Measurements from ENCODE around the gene KTI12. TPM values are rescaled to one million over a fixed set of nuclear protein-coding genes. Genes with fewer than 3 reads are reported as not detected.
"Not testable (repeated sequence)": the region's sequence is repeated elsewhere in the genome, so short reads cannot be mapped to it uniquely, and the experiment has no call there.

KTI12 gene, protein sequence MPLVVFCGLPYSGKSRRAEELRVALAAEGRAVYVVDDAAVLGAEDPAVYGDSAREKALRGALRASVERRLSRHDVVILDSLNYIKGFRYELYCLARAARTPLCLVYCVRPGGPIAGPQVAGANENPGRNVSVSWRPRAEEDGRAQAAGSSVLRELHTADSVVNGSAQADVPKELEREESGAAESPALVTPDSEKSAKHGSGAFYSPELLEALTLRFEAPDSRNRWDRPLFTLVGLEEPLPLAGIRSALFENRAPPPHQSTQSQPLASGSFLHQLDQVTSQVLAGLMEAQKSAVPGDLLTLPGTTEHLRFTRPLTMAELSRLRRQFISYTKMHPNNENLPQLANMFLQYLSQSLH
- total RNA-seq (10 to 100 TPM; 14.0 to 15.6 TPM), polyA plus RNA-seq (10 to 100 TPM; 26.6 to 43.5 TPM)

DNA sequence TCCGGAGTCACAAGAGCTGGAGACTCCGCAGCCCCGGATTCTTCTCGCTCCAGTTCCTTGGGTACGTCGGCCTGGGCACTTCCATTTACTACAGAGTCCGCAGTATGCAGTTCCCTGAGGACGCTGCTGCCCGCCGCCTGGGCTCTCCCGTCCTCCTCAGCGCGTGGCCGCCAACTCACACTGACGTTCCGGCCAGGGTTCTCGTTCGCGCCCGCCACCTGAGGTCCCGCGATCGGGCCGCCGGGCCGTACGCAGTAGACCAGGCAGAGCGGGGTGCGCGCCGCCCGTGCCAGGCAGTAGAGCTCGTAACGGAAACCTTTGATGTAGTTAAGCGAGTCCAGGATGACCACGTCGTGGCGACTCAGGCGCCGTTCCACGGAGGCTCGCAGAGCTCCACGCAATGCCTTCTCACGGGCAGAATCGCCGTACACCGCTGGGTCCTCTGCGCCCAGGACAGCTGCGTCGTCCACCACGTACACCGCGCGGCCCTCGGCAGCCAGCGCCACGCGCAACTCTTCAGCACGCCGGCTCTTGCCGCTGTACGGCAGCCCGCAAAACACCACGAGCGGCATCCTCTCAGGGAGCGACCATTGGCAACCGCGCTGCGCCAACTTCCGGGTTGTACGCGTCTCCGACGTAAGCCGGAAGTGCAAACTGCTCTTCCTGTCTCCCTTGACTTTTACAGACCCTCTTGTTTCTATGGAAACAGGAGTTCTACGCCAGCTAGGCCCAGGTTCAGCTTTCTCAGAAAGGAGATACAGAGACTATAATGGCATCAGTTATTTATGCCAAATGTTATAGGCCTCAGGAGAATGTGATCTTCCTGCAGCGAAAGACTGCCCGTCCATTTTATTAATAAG, at the start of gene KTI12:
Gene KTI12, minus strand, starts transcription at position 621 of the 860 bp plus-strand sequence. Its CDS starts 49 bp downstream, at position 572.
- H3K36me3 Mint-ChIP-seq, result peaks cover 9 to 32% of the 10 kb centered on the region in 2 donors
- no peaks in the 10 kb centered on the region for H3K27me3 Mint-ChIP-seq
- Histone ChIP-seq H3K27ac (ENCODE audit: low read depth, low read length) (peak within 1 kb of the TSS; percentile 81), H3K36me3 (ENCODE audit: insufficient read depth, low read length) (no peaks in the 10 kb centered on the region), H3K27me3 (ENCODE audit: insufficient read depth, low read length) (no peaks in the 10 kb centered on the region), H3K9me3 (ENCODE audit: control insufficient read depth in 1 of 2, low read length in 2 of 2) (no peaks in the 10 kb centered on the region), H3K4me1 (ENCODE audit: insufficient read depth, low read length) (peaks cover 33% of the 10 kb centered on the region), H3K4me3 (ENCODE audit: low read length in 2 of 2) (peak within 1 kb of the TSS; percentile 80 to 88)
- ChIA-PET CTCF (ENCODE audit: partially characterized antibody) (interaction anchor here (0.9 kb wide), 1 partner anchor 15 kb away, joined by 3 read pairs; no protein-coding TSS in a partner anchor), POLR2A (ENCODE audit: partially characterized antibody) (interaction anchor here (0.5 to 2.1 kb wide), 10 partner anchors 11 to 696 kb away, joined by 3 to 67 read pairs (median 5); partner anchors contain the start of genes BTF3L4, CC2D1B, NRDC and ORC1)
- intact Hi-C loops (cut with micrococcal nuclease), result loop anchor here (1.0 to 5.0 kb wide), 4 partner anchors 23 to 669 kb away; partner anchors contain the start of genes BTF3L4, CC2D1B and NRDC
- peak within 1 kb of the TSS; percentile 95 to 99 (median 96) for H3K27ac Mint-ChIP-seq
- H3K9me3 Mint-ChIP-seq, result no peaks in the 10 kb centered on the region
- peak within 1 kb of the TSS; percentile 86 to 96 (median 93) for H3K4me3 Mint-ChIP-seq
- peaks cover 31 to 45% (median 34%) of the 10 kb centered on the region in 4 donors for H3K4me1 Mint-ChIP-seq
- peak; percentile 88 to 92 (median 90) for DNase-seq

DNA sequence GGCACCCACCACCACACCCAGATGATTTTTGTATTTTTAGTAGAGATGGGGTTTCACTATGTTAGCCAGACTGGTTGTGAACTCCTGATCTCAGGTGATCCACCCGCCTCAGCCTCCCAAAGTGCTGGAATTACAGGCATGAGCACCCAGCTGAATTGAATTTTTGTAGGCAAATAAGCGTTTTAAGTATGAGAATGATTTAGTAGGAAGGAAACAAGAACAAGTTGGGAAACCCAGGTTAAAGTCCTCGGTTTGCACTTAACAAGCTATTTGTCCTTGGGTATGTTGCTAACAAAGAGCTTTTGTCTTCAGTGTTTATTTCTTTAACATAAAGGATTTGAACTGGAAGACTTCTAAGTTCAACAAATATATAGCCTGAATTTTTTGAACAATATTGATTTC, 46.4 kb upstream of the KTI12 start:
- no peaks in the 10 kb centered on the region for H3K36me3 ChIP-seq (ENCODE audit: insufficient read depth, low read length)
- peaks cover 0 to 9% (median 4%) of the 10 kb centered on the region in 4 donors for H3K4me1 Mint-ChIP-seq
- H3K36me3 Mint-ChIP-seq, result peaks cover 3 to 44% of the 10 kb centered on the region in 2 donors
- ChIA-PET CTCF (ENCODE audit: partially characterized antibody) (interaction anchor here (0.7 kb wide), 1 partner anchor 20 kb away, joined by 3 read pairs; no protein-coding TSS in a partner anchor), POLR2A (ENCODE audit: partially characterized antibody) (no interaction called here)
- H3K9me3 ChIP-seq (ENCODE audit: control insufficient read depth in 1 of 2, low read length in 2 of 2), result no peaks in the 10 kb centered on the region
- no peaks in the 10 kb centered on the region for H3K4me1 ChIP-seq (ENCODE audit: insufficient read depth, low read length)
- H3K27ac ChIP-seq (ENCODE audit: low read depth, low read length), result no peak overlapping the region
- no peaks in the 10 kb centered on the region for H3K9me3 Mint-ChIP-seq
- DNase-seq, result no peak
- intact Hi-C loops (cut with micrococcal nuclease), result no loop called here
- no peak overlapping the region for H3K27ac Mint-ChIP-seq
- no peak overlapping the region for H3K4me3 Mint-ChIP-seq
- H3K27me3 Mint-ChIP-seq, result no peaks in the 10 kb centered on the region
- H3K27me3 ChIP-seq (ENCODE audit: insufficient read depth, low read length), result no peaks in the 10 kb centered on the region
- H3K4me3 ChIP-seq (ENCODE audit: low read length in 2 of 2), result no peak overlapping the region

DNA sequence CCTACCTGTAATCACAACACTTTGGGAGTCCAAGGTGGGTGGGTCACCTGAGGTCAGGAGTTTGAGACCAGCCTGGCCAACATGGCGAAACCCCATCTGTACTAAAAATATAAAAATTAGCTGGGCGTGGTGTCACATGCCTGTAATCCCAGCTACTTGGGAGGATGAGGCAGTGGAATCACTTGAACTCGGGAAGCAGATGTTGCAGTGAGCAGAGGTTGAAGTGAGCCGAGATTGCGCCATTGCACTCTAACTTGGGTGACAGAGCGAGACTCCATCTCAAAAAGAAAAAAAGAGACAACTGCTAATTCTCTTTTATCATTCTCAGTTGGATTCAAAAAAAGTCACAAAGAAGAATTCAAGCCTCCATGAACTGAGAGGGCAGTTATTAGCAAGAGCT, 43.7 kb upstream of the KTI12 start:
- H3K36me3 Mint-ChIP-seq, result peaks cover 9 to 43% of the 10 kb centered on the region in 2 donors
- H3K4me1 ChIP-seq (ENCODE audit: insufficient read depth, low read length); H3K27ac ChIP-seq (ENCODE audit: low read depth, low read length); CTCF ChIA-PET (ENCODE audit: partially characterized antibody); H3K9me3 ChIP-seq (ENCODE audit: control insufficient read depth in 1 of 2, low read length in 2 of 2); H3K36me3 ChIP-seq (ENCODE audit: insufficient read depth, low read length); H3K27me3 ChIP-seq (ENCODE audit: insufficient read depth, low read length); H3K4me3 ChIP-seq (ENCODE audit: low read length in 2 of 2); H3K27me3 Mint-ChIP-seq; H3K9me3 Mint-ChIP-seq; DNase-seq; intact Hi-C loops (cut with micrococcal nuclease); H3K4me1 Mint-ChIP-seq; POLR2A ChIA-PET (ENCODE audit: partially characterized antibody); H3K27ac Mint-ChIP-seq; H3K4me3 Mint-ChIP-seq: not testable (repeated sequence)

DNA sequence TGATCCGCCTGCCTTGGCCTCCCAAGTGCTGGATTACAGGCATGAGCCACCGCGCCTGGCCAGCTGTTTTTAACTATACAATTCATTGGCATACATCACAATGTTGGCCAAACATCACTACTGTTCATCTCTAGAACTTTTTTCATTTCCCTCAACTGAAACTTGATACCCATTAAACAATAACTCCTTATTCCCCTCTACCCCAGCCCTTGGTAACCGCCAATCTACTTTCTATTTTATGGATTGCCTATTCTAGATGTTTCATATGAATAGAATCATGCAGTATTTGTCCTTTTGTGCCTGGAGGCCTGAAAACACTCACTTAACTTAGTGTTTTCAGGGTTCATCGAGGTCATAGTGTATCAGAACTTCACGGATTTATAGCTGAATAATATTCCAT, 38.7 kb upstream of the KTI12 start:
- Histone ChIP-seq H3K9me3 (ENCODE audit: control insufficient read depth in 1 of 2, low read length in 2 of 2) (no peaks in the 10 kb centered on the region), H3K36me3 (ENCODE audit: insufficient read depth, low read length) (peaks cover 17% of the 10 kb centered on the region), H3K27me3 (ENCODE audit: insufficient read depth, low read length) (no peaks in the 10 kb centered on the region), H3K4me1 (ENCODE audit: insufficient read depth, low read length) (peaks cover 12% of the 10 kb centered on the region), H3K4me3 (ENCODE audit: low read length in 2 of 2) (no peak overlapping the region), H3K27ac (ENCODE audit: low read depth, low read length) (no peak overlapping the region)
- Mint-ChIP-seq H3K4me3 (no peak overlapping the region), H3K27ac (peak overlapping the region in 1 of 7 donors; percentile 3), H3K27me3 (no peaks in the 10 kb centered on the region), H3K36me3 (peaks cover 21 to 44% of the 10 kb centered on the region in 2 donors), H3K9me3 (no peaks in the 10 kb centered on the region), H3K4me1 (peaks cover 10 to 35% (median 27%) of the 10 kb centered on the region in 4 donors)
- ChIA-PET CTCF (ENCODE audit: partially characterized antibody) (interaction anchor here (0.7 to 1.4 kb wide), 2 partner anchors 14 to 276 kb away, joined by 3 to 4 read pairs; no protein-coding TSS in a partner anchor), POLR2A (ENCODE audit: partially characterized antibody) (interaction anchor here (1.4 kb wide), 1 partner anchor 16 kb away, joined by 6 read pairs; the partner anchor contains the start of gene BTF3L4)
- intact Hi-C loops (cut with micrococcal nuclease), result no loop called here
- DNase-seq, result no peak

DNA sequence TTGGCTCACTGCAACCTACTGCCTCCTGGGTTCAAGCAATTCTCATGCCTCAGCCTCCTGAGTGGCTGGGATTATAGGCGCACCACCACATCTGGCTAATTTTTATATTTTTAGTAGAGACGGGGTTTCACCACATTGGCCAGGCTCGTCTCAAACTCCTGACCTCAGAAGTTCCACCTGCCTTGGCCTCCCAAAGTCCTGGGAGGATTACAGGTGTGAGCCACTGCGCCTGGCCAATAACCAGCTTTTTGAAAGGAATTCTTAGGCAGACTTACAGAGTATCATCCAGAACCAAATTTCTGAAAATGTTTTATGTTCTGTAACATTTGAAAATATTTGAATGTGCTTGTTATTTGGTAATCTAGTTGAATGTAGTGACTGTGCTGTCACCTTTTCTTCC, 37.1 kb upstream of the KTI12 start:
- H3K4me1 Mint-ChIP-seq, result peaks cover 10 to 35% (median 27%) of the 10 kb centered on the region in 4 donors
- Histone ChIP-seq H3K27me3 (ENCODE audit: insufficient read depth, low read length) (no peaks in the 10 kb centered on the region), H3K9me3 (ENCODE audit: control insufficient read depth in 1 of 2, low read length in 2 of 2) (no peaks in the 10 kb centered on the region), H3K4me3 (ENCODE audit: low read length in 2 of 2) (no peak overlapping the region), H3K4me1 (ENCODE audit: insufficient read depth, low read length) (peaks cover 12% of the 10 kb centered on the region), H3K27ac (ENCODE audit: low read depth, low read length) (no peak overlapping the region), H3K36me3 (ENCODE audit: insufficient read depth, low read length) (peaks cover 26% of the 10 kb centered on the region)
- no peak overlapping the region for H3K4me3 Mint-ChIP-seq
- ChIA-PET POLR2A (ENCODE audit: partially characterized antibody) (interaction anchor here (1.4 kb wide), 1 partner anchor 14 kb away, joined by 6 read pairs; the partner anchor contains the start of gene BTF3L4), CTCF (ENCODE audit: partially characterized antibody) (interaction anchor here (0.6 to 1.4 kb wide), 2 partner anchors 15 to 228 kb away, joined by 3 to 4 read pairs; no protein-coding TSS in a partner anchor)
- H3K36me3 Mint-ChIP-seq, result peaks cover 25 to 47% of the 10 kb centered on the region in 2 donors
- H3K27me3 Mint-ChIP-seq, result no peaks in the 10 kb centered on the region
- intact Hi-C loops (cut with micrococcal nuclease), result no loop called here
- no peak for DNase-seq
- H3K9me3 Mint-ChIP-seq, result no peaks in the 10 kb centered on the region
- no peak overlapping the region for H3K27ac Mint-ChIP-seq

DNA sequence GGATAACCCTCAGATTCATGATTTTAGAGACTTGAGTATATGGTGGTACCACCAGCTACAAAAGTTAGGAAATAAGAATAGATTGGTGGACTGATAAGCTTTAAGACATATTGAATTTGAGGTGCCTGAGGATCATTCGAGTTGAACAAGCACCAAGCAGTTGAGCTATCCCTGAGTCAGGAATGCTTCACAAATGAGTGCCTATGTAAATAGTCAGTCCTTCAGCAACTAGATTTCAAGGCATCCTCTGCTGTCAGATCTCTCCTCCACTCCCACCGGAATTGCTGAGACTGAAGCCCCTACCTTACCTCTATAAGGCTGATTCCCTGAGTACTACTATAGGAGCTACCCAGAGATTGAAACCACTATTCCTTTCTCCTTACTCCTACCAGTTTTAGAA, 29.6 kb upstream of the KTI12 start:
- H3K9me3 Mint-ChIP-seq, result no peaks in the 10 kb centered on the region
- H3K27me3 ChIP-seq (ENCODE audit: insufficient read depth, low read length), result no peaks in the 10 kb centered on the region
- H3K4me3 ChIP-seq (ENCODE audit: low read length in 2 of 2), result no peak overlapping the region
- ChIA-PET POLR2A (ENCODE audit: partially characterized antibody) (no interaction called here), CTCF (ENCODE audit: partially characterized antibody) (no interaction called here)
- no peaks in the 10 kb centered on the region for H3K27me3 Mint-ChIP-seq
- H3K4me1 Mint-ChIP-seq, result peaks cover 24 to 45% (median 34%) of the 10 kb centered on the region in 4 donors
- H3K9me3 ChIP-seq (ENCODE audit: control insufficient read depth in 1 of 2, low read length in 2 of 2), result no peaks in the 10 kb centered on the region
- intact Hi-C loops (cut with micrococcal nuclease), result no loop called here
- H3K27ac Mint-ChIP-seq, result peak overlapping the region in 1 of 7 donors; percentile 5
- peaks cover 47% of the 10 kb centered on the region for H3K36me3 ChIP-seq (ENCODE audit: insufficient read depth, low read length)
- DNase-seq, result no peak
- no peak overlapping the region for H3K4me3 Mint-ChIP-seq
- H3K27ac ChIP-seq (ENCODE audit: low read depth, low read length), result no peak overlapping the region
- H3K36me3 Mint-ChIP-seq, result peaks cover 26 to 63% of the 10 kb centered on the region in 2 donors
- peaks cover 31% of the 10 kb centered on the region for H3K4me1 ChIP-seq (ENCODE audit: insufficient read depth, low read length)

All from CD4-positive, alpha-beta memory T cell (primary cell).